Measurements from ENCODE around the gene YKT6. TPM values are rescaled to one million over a fixed set of nuclear protein-coding genes. Genes with fewer than 3 reads are reported as not detected.

YKT6 gene
- polyA plus RNA-seq, 1 donor (not counting 4 experiments of a cell fraction or from before 2014, with no cell fraction given) = 148 TPM

DNA sequence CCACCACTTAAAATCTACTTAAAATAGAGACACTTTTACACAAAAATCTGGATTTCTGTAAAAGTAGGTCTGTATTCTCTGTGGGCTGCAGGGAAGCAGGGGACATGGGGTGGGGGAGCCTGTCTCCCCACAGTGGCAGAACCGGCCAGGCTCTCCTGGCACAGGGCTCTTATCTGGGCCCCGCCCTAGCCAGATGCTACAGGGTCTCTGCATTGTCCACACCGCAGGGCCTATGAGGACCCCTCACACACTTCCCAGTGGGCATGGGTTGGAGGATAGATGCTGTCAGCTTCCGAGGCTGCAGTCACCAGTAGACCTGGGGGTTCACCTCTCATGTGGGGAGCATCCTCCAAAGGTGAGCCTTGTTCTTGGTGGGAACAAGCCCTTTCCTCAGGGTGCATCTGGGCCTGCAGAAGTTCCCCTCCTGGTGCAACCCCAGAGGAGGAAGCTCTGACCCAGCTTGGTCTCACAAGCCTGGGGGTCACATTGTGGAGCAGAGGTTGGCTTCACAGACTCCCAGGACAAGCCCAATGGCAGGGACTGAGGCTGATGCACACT is 44.2 kb upstream of the YKT6 start:
- no peak for FAIRE-seq
- DNase-seq (ENCODE audit: low read depth, low spot score) = no peak
- Histone ChIP-seq H3K4me2 (ENCODE audit: control insufficient read depth, extremely low read depth, insufficient read depth, low read depth, low read length) (no peak overlapping the region), H2AFZ (ENCODE audit: control insufficient read depth, low read length) (no peak overlapping the region), H3K27me3 (ENCODE audit: control insufficient read depth, extremely low read depth, insufficient read depth, low read length) (no peaks in the 10 kb centered on the region), H4K20me1 (ENCODE audit: control insufficient read depth, extremely low read depth, insufficient read depth, low read length) (no peaks in the 10 kb centered on the region), H3K9me1 (ENCODE audit: control insufficient read depth, extremely low read depth, insufficient read depth, low read length) (no peaks in the 10 kb centered on the region), H3K4me1 (ENCODE audit: control insufficient read depth, extremely low read depth, insufficient read depth, low read length) (no peaks in the 10 kb centered on the region), H3K79me2 (ENCODE audit: control insufficient read depth, insufficient read depth, low read length) (no peaks in the 10 kb centered on the region), H3K9ac (ENCODE audit: control insufficient read depth, extremely low read depth, insufficient read depth, low read length) (no peak overlapping the region), H3K4me3 (ENCODE audit: control insufficient read depth in 2 of 3, extremely low read depth in 1 of 3, insufficient read depth in 2 of 3, low read depth in 1 of 3, low read length in 3 of 3) (no peak overlapping the region), H3K36me3 (ENCODE audit: control insufficient read depth in 2 of 2, extremely low read depth in 1 of 2, insufficient read depth in 2 of 2, low read length in 2 of 2) (no peaks in the 10 kb centered on the region), H3K9me3 (ENCODE audit: control insufficient read depth, low read depth, low read length) (no peaks in the 10 kb centered on the region), H3K27ac (ENCODE audit: control insufficient read depth, insufficient read depth, low read length) (no peak overlapping the region)
- no peak for TF ChIP-seq EZH2 (IDR thresholded peaks at IDR 0.05; ENCODE audit: low read length)
- TF ChIP-seq, protein P1, sequence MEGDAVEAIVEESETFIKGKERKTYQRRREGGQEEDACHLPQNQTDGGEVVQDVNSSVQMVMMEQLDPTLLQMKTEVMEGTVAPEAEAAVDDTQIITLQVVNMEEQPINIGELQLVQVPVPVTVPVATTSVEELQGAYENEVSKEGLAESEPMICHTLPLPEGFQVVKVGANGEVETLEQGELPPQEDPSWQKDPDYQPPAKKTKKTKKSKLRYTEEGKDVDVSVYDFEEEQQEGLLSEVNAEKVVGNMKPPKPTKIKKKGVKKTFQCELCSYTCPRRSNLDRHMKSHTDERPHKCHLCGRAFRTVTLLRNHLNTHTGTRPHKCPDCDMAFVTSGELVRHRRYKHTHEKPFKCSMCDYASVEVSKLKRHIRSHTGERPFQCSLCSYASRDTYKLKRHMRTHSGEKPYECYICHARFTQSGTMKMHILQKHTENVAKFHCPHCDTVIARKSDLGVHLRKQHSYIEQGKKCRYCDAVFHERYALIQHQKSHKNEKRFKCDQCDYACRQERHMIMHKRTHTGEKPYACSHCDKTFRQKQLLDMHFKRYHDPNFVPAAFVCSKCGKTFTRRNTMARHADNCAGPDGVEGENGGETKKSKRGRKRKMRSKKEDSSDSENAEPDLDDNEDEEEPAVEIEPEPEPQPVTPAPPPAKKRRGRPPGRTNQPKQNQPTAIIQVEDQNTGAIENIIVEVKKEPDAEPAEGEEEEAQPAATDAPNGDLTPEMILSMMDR (optimal IDR thresholded peaks at IDR 0.05 in 1 of 3, IDR thresholded peaks at IDR 0.05 in 1 of 3, conservative IDR thresholded peaks at IDR 0.05 in 1 of 3; ENCODE audit: extremely low read depth in 1 of 3, insufficient read depth in 2 of 3, low read length in 3 of 3) = no peak
- dilution Hi-C loops (cut with MboI; ENCODE audit: extremely low pct_ligation_motif_present, low sequenced_read_pairs) = no loop called here

DNA sequence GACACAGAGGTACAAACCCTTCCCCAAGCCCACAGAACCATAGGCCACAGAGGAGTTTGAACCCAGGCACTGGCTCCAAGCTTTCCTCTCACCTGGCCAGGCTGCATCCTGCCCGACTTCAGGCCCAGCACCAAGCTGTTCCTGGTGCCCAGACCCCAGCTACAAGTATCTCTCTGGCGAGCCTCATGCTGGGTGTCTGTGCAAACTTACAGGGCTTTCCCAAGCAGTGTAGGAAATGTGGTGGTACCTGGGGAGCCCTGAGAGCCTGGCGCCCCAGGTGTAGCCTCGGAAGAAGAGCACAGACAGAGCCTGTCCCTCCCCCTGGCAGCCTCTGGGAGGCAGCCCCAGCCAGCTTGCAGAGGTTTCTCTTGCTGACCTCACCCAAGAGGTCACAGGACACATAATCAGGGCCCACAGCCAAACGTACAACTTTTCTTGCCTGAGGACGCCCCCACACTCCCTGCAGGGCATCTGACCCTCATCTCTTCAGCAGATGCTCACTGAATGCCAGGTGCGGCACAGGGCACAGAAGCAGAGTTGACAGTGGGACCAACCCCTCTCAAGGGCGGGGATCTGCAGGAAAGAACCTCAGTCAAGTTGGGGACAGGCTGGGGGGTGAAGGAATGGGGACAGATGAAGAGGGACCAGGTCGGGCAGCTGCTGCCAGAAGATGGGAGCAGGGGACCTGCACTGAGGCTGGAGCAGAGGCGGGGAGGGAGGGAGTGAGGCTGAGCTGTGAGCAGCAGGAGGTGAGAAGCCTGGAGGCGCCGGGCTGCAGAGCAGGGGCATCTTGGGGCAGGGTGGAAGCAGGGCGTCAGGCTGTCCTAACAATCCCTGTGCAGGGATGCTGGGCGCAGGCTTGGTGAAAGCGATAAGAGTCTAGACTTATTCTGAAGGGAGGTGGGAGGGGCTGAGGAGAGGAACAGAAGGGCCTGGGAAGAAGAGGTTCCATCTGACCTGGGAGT is 43.4 kb upstream of the YKT6 start:
- Histone ChIP-seq H4K20me1 (ENCODE audit: control insufficient read depth, extremely low read depth, insufficient read depth, low read length) (no peaks in the 10 kb centered on the region), H3K27me3 (ENCODE audit: control insufficient read depth, extremely low read depth, insufficient read depth, low read length) (no peaks in the 10 kb centered on the region), H2AFZ (ENCODE audit: control insufficient read depth, low read length) (no peak overlapping the region), H3K4me1 (ENCODE audit: control insufficient read depth, extremely low read depth, insufficient read depth, low read length) (no peaks in the 10 kb centered on the region), H3K27ac (ENCODE audit: control insufficient read depth, insufficient read depth, low read length) (no peak overlapping the region), H3K9me1 (ENCODE audit: control insufficient read depth, extremely low read depth, insufficient read depth, low read length) (no peaks in the 10 kb centered on the region), H3K79me2 (ENCODE audit: control insufficient read depth, insufficient read depth, low read length) (no peaks in the 10 kb centered on the region), H3K36me3 (ENCODE audit: control insufficient read depth in 2 of 2, extremely low read depth in 1 of 2, insufficient read depth in 2 of 2, low read length in 2 of 2) (no peaks in the 10 kb centered on the region), H3K4me3 (ENCODE audit: control insufficient read depth in 2 of 3, extremely low read depth in 1 of 3, insufficient read depth in 2 of 3, low read depth in 1 of 3, low read length in 3 of 3) (no peak overlapping the region), H3K4me2 (ENCODE audit: control insufficient read depth, extremely low read depth, insufficient read depth, low read depth, low read length) (no peak overlapping the region), H3K9ac (ENCODE audit: control insufficient read depth, extremely low read depth, insufficient read depth, low read length) (no peak overlapping the region), H3K9me3 (ENCODE audit: control insufficient read depth, low read depth, low read length) (no peaks in the 10 kb centered on the region)
- FAIRE-seq (no peak), DNase-seq (ENCODE audit: low read depth, low spot score) (no peak)
- TF ChIP-seq EZH2 (IDR thresholded peaks at IDR 0.05; ENCODE audit: low read length) = no peak
- TF ChIP-seq, protein P1 (optimal IDR thresholded peaks at IDR 0.05 in 1 of 3, IDR thresholded peaks at IDR 0.05 in 1 of 3, conservative IDR thresholded peaks at IDR 0.05 in 1 of 3; ENCODE audit: extremely low read depth in 1 of 3, insufficient read depth in 2 of 3, low read length in 3 of 3) = no peak
- dilution Hi-C loops (cut with MboI; ENCODE audit: extremely low pct_ligation_motif_present, low sequenced_read_pairs) = no loop called here

Data from keratinocyte (primary cell).